ENCODE results near the gene NMNAT2. TPM values are rescaled to one million over a fixed set of nuclear protein-coding genes. Genes with fewer than 3 reads are reported as not detected.

Gene NMNAT2
- total and polyA plus RNA-seq, 2 experiments from 2014 or later, result 3.6 to 10.0 TPM

- H3K4me1 Mint-ChIP-seq, result peaks cover 12% of the 10 kb centered on the region
- Histone ChIP-seq H3K27me3 (ENCODE audit: insufficient read depth) (no peaks in the 10 kb centered on the region), H3K36me3 (ENCODE audit: insufficient read depth) (no peaks in the 10 kb centered on the region), H3F3A (replicated peaks; ENCODE audit: low read depth) (no peaks in the 10 kb centered on the region), H4K20me1 (replicated peaks; ENCODE audit: insufficient read depth) (no peaks in the 10 kb centered on the region; the same call in 1 of the 2 replicates), H2AFZ (no peak overlapping the region), H3K27ac (ENCODE audit: low read depth) (no peak overlapping the region), H3K4me2 (no peak overlapping the region), H3K9me2 (ENCODE audit: insufficient read depth) (peaks cover 3% of the 10 kb centered on the region), H3K4me3 (no peak overlapping the region), H3K4me1 (ENCODE audit: insufficient read depth) (no peaks in the 10 kb centered on the region), H3K79me2 (replicated peaks; ENCODE audit: insufficient read depth) (no peaks in the 10 kb centered on the region)
- peaks cover 3% of the 10 kb centered on the region; the same call in 1 of the 3 replicates for H3K36me3 Mint-ChIP-seq (ENCODE audit: low read depth)
- ATAC-seq (no peak), DNase-seq (ENCODE audit: low spot score) (no peak)
- no peak overlapping the region for H3K4me3 Mint-ChIP-seq
- no peak overlapping the region for H3K27ac Mint-ChIP-seq
- TF ChIP-seq ZNF114 (CRISPR knock-in tag; IDR thresholded peaks at IDR 0.05) (no peak), CREB1 (CRISPR knock-in tag; IDR thresholded peaks at IDR 0.05; ENCODE audit: low read depth) (no peak)
- H3K9me3 Mint-ChIP-seq, result no peaks in the 10 kb centered on the region
- peaks cover 5% of the 10 kb centered on the region for H3K27me3 Mint-ChIP-seq (ENCODE audit: insufficient read depth, low read depth, poor library complexity)
Measured at GRCh38 chr1:183339556-183340167, 78.5 kb downstream of the NMNAT2 start.

- Histone ChIP-seq H4K20me1 (replicated peaks; ENCODE audit: insufficient read depth) (no peaks in the 10 kb centered on the region), H3K9me2 (ENCODE audit: insufficient read depth) (peaks cover 3% of the 10 kb centered on the region; the same call in 1 of the 2 replicates), H3F3A (replicated peaks; ENCODE audit: low read depth) (peaks cover 7% of the 10 kb centered on the region; the same call in 1 of the 2 replicates), H3K4me2 (peak overlapping the region; percentile 71), H3K36me3 (ENCODE audit: insufficient read depth) (no peaks in the 10 kb centered on the region), H3K79me2 (replicated peaks; ENCODE audit: insufficient read depth) (no peaks in the 10 kb centered on the region), H3K4me1 (ENCODE audit: insufficient read depth) (peaks cover 32% of the 10 kb centered on the region), H3K4me3 (peak overlapping the region; percentile 27), H3K27me3 (ENCODE audit: insufficient read depth) (no peaks in the 10 kb centered on the region), H3K27ac (ENCODE audit: low read depth) (peak overlapping the region; percentile 70), H2AFZ (peak overlapping the region; percentile 57; the same call in 1 of the 2 replicates)
- ATAC-seq, result peak; percentile 86
- DNase-seq (ENCODE audit: low spot score), result peak; percentile 66
- peaks cover 48% of the 10 kb centered on the region for H3K4me1 Mint-ChIP-seq
- H3K9me3 Mint-ChIP-seq, result no peaks in the 10 kb centered on the region
- H3K27me3 Mint-ChIP-seq (ENCODE audit: insufficient read depth, low read depth, poor library complexity), result peaks cover 7% of the 10 kb centered on the region
- peak overlapping the region; percentile 73 for H3K27ac Mint-ChIP-seq
- H3K4me3 Mint-ChIP-seq, result peak overlapping the region; percentile 59
- peaks cover 3% of the 10 kb centered on the region; the same call in 2 of the 3 replicates for H3K36me3 Mint-ChIP-seq (ENCODE audit: low read depth)
- TF ChIP-seq ETS1 (IDR thresholded peaks at IDR 0.05) (no peak), ZNF462 (CRISPR knock-in tag; IDR thresholded peaks at IDR 0.05) (peak; percentile 49; the same call in 1 of the 2 replicates), POLR2AphosphoS5 (IDR thresholded peaks at IDR 0.05; ENCODE audit: low read depth) (no peak), CTCF (conservative IDR thresholded peaks at IDR 0.05; ENCODE audit: low read depth in 2 of 2) (peak; percentile 17 to 39; a peak in 3 of 4 replicates), EZH2phosphoT487 (IDR thresholded peaks at IDR 0.05; ENCODE audit: unreplicated experiment) (no peak)
Measured at GRCh38 chr1:183331091-183331742, 87.0 kb downstream of the NMNAT2 start.
